Endothelial cell of umbilical vein (primary cell): ENCODE results near the gene GCM1. TPM values are rescaled to one million over a fixed set of nuclear protein-coding genes. Genes with fewer than 3 reads are reported as not detected.

ENCODE experiments used
- BruUV-seq: library from RNA; stranded (reverse); fragments of 400-500 nt; replicated peaks from 2 replicates; lab custom pipeline; 2021; lab: Mats Ljungman, UMichigan
- CTCF ChIA-PET: fragments of 300-600, 350-600 bp; sonication (Branson Sonifier 250); formaldehyde crosslinking; loops from one replicate; lab custom pipeline; 2021; ENCODE audit warnings: antibody characterized with exemption, inconsistent platforms; lab: Charles Lee
- POLR2A ChIA-PET: fragments of 300-600, 350-600 bp; sonication (Branson Sonifier 250); formaldehyde crosslinking; loops from one replicate; lab custom pipeline; 2021; ENCODE audit warnings: antibody characterized with exemption, inconsistent platforms; lab: Charles Lee
- DNase-seq: peaks from one replicate; pipeline ENCODE4 v3.0.0-alpha.2; 2011; ENCODE audit warnings: low read depth, low spot score
- FAIRE-seq: peaks from 2 replicates; lab custom pipeline; 2011; peaks lifted over from hg19 to GRCh38; lab: Jason Lieb, UNC
- H2AFZ ChIP-seq: 2 replicates; pipeline ENCODE4 v1.6.0; 2012; ENCODE audit warnings: low read depth, low read length, control low read depth, inconsistent platforms
- H3K27ac ChIP-seq: 2 replicates; pipeline ENCODE4 v1.5.1; 2011; ENCODE audit warnings: low read depth, mild to moderate bottlenecking, control low read depth, low read length, moderate library complexity; ENCODE audit not compliant: insufficient read depth
- H3K27me3 ChIP-seq, 2 experiments: 2 replicates each; pipeline versions ENCODE4 v1.6.0 to v1.6.1; 2011; ENCODE audit warnings: low read length in 2 of 2, mixed read lengths in 1 of 2; ENCODE audit not compliant: control insufficient read depth in 2 of 2, insufficient read depth in 2 of 2
- H3K36me3 ChIP-seq, 2 experiments: 2 replicates in 1 of 2; 3 replicates in 1 of 2; pipeline ENCODE4 v1.5.1; 2011; ENCODE audit warnings: low read length in 2 of 2, mild to moderate bottlenecking in 1 of 2, moderate library complexity in 1 of 2; ENCODE audit not compliant: control insufficient read depth in 2 of 2, insufficient read depth in 2 of 2; ENCODE audit errors: extremely low read depth in 1 of 2
- H3K4me1 ChIP-seq: 3 replicates; pipeline ENCODE4 v1.5.1; 2011; ENCODE audit warnings: mild to moderate bottlenecking, low read length; ENCODE audit not compliant: control insufficient read depth, insufficient read depth; ENCODE audit errors: extremely low read depth
- H3K4me2 ChIP-seq: 2 replicates; pipeline ENCODE4 v1.6.1; 2011; ENCODE audit warnings: low read length, control low read depth, mixed read lengths; ENCODE audit not compliant: insufficient read depth
- H3K4me3 ChIP-seq, 3 experiments: fragments of 200-600 bp in 1 of 3; sonication (generic), shearing (Covaris generic) in 1 of 3; replicated peaks in 1 of 3; 2 replicates each; pipeline ENCODE4 v1.5.1; 2011 to 2016; ENCODE audit warnings: control low read depth in 3 of 3, low read length in 3 of 3, mild to moderate bottlenecking in 2 of 3, inconsistent platforms in 1 of 3, low read depth in 1 of 3, moderate library complexity in 1 of 3; ENCODE audit not compliant: insufficient read depth in 1 of 3
- H3K79me2 ChIP-seq: 2 replicates; pipeline ENCODE4 v1.6.0; 2012; ENCODE audit warnings: low read length, inconsistent platforms; ENCODE audit not compliant: control insufficient read depth, insufficient read depth
- H3K9ac ChIP-seq: replicated peaks from 2 replicates; pipeline ENCODE3; 2011; ENCODE audit warnings: low read length, control low read depth; ENCODE audit not compliant: insufficient read depth; ENCODE audit errors: extremely low read depth
- H3K9me1 ChIP-seq: replicated peaks from 3 replicates; pipeline ENCODE4 v1.6.0; 2011; ENCODE audit warnings: mild to moderate bottlenecking, low read length; ENCODE audit not compliant: control insufficient read depth, insufficient read depth; ENCODE audit errors: extremely low read depth
- H3K9me3 ChIP-seq: replicated peaks from 2 replicates; pipeline ENCODE4 v1.5.1; 2012; ENCODE audit warnings: low read length, inconsistent platforms; ENCODE audit not compliant: control insufficient read depth, insufficient read depth
- H4K20me1 ChIP-seq: replicated peaks from 2 replicates; pipeline ENCODE3; 2011; ENCODE audit warnings: mild to moderate bottlenecking, low read length; ENCODE audit not compliant: control insufficient read depth, insufficient read depth; ENCODE audit errors: extremely low read depth
- EZH2 ChIP-seq: IDR thresholded peaks from 2 replicates; pipeline ENCODE4 v1.6.1; 2012; ENCODE audit warnings: borderline replicate concordance, low read depth, mild to moderate bottlenecking, moderate library complexity, low read length, inconsistent platforms; ENCODE audit not compliant: severe bottlenecking
- FOS ChIP-seq: IDR thresholded peaks from 2 replicates; pipeline ENCODE4 v1.6.1; 2011; ENCODE audit warnings: mild to moderate bottlenecking, low read length, moderate library complexity, borderline replicate concordance; ENCODE audit not compliant: insufficient read depth
- GATA2 ChIP-seq: IDR thresholded peaks from 2 replicates; pipeline ENCODE4 v1.7.0; 2011; ENCODE audit warnings: low read depth, mild to moderate bottlenecking, moderate library complexity, mixed read lengths, low read length; ENCODE audit not compliant: insufficient read length, insufficient read depth
- JUN ChIP-seq: IDR thresholded peaks from 2 replicates; pipeline ENCODE4 v1.6.1; 2011; ENCODE audit warnings: borderline replicate concordance, low read depth; ENCODE audit not compliant: insufficient read length, insufficient read depth
- MAX ChIP-seq: IDR thresholded peaks from 2 replicates; pipeline ENCODE4 v1.6.1; 2011; ENCODE audit not compliant: insufficient read depth, insufficient read length
- MYC ChIP-seq: IDR thresholded peaks from one replicate; pipeline ENCODE4 v1.6.1; 2011; ENCODE audit warnings: mild to moderate bottlenecking, low read depth, low read length
- POLR2A ChIP-seq: IDR thresholded peaks from 2 replicates; pipeline ENCODE4 v1.6.1; 2012; ENCODE audit warnings: low read depth, mild to moderate bottlenecking, control low read depth, low read length
- POLR2AphosphoS5 ChIP-seq: IDR thresholded peaks from 2 replicates; pipeline ENCODE4 v1.6.1; 2012; ENCODE audit warnings: low read depth, mild to moderate bottlenecking, control low read depth, low read length, moderate library complexity; ENCODE audit not compliant: insufficient read depth
- dilution Hi-C: fragments of 300-500 bp; cut with MboI; formaldehyde crosslinking; loops from one replicate; pipeline ENCODE4 v1.15.0; 2019; ENCODE audit warnings: low sequenced_read_pairs; ENCODE audit not compliant: extremely low pct_ligation_motif_present
- intact Hi-C: fragments of 100-400 bp; cut with micrococcal nuclease; formaldehyde crosslinking; loops from one replicate; pipeline ENCODE4 v1.10.0; 2022
- polyA plus RNA-seq, 4 experiments: library from polyadenylated mRNA; depleted of rRNA in 3 of 4; stranded (reverse) in 3 of 4; unstranded in 1 of 4; fragments of >200 nt; gene quantifications; 2 replicates each; pipeline versions ENCODE4 v1.2.1 to v1.2.3, GENCODE V29; 2011 to 2012; ENCODE audit warnings: missing spikeins in 1 of 4
- total RNA-seq: library from RNA; stranded (reverse); gene quantifications from 2 replicates; pipeline ENCODE4 v1.2.3, GENCODE V29; 2021
- TF ChIP-seq, protein P1 (sequence below), 2 donors: IDR thresholded peaks; 1 replicate in 1 of 2; 2 replicates in 1 of 2; pipeline ENCODE4 v1.5.1; 2011; ENCODE audit warnings: low read length in 2 of 2, mild to moderate bottlenecking in 2 of 2, moderate library complexity in 2 of 2, control low read depth in 1 of 2, inconsistent platforms in 1 of 2, low read depth in 1 of 2; ENCODE audit not compliant: insufficient read depth in 1 of 2; ENCODE audit errors: extremely low read depth in 1 of 2

GCM1 gene
- total and polyA plus RNA-seq, 2 donors (not counting 3 experiments of a cell fraction or from before 2014, with no cell fraction given), result not detected

DNA sequence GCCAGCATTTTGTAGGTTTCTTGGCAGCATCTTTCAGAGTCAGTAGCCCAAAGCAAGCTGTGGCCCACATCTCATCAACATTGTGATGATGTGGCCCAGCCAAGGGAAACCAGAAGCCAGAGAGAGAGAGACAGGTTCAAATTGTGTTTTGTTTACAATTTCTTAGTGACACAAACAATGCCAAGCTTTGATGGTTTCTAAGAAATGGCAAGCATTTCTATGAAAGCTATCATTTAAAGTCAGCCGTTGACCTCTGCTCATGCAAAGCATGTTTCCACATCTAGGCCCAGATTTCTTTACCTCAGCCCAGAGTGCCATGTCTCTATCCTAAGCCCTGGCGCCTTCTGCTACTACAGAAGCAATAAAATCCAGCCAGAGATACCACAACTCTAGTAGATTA lies 32.9 kb downstream of the GCM1 start:
- H3K4me3 ChIP-seq, result no peak overlapping the region
- no peaks in the 10 kb centered on the region for H3K79me2 ChIP-seq
- H3K9me3 ChIP-seq, result no peaks in the 10 kb centered on the region
- dilution Hi-C loops, result no loop called here
- BruUV-seq, result no TSS peak
- no peaks in the 10 kb centered on the region for H4K20me1 ChIP-seq
- DNase-seq (no peak), FAIRE-seq (no peak)
- H3K27me3 ChIP-seq, result peaks cover 0 to 5% of the 10 kb centered on the region in 2 experiments
- no peak overlapping the region for H3K9ac ChIP-seq
- no peaks in the 10 kb centered on the region for H3K4me1 ChIP-seq
- CTCF ChIA-PET, result no interaction called here
- POLR2A ChIA-PET, result no interaction called here
- no peaks in the 10 kb centered on the region for H3K9me1 ChIP-seq
- intact Hi-C loops, result no loop called here
- H2AFZ ChIP-seq, result no peak overlapping the region
- H3K4me2 ChIP-seq, result no peak overlapping the region
- TF ChIP-seq EZH2, result no peak
- TF ChIP-seq MAX, result no peak
- no peak for TF ChIP-seq GATA2
- TF ChIP-seq JUN, result no peak
- no peak for TF ChIP-seq MYC
- TF ChIP-seq, protein P1, sequence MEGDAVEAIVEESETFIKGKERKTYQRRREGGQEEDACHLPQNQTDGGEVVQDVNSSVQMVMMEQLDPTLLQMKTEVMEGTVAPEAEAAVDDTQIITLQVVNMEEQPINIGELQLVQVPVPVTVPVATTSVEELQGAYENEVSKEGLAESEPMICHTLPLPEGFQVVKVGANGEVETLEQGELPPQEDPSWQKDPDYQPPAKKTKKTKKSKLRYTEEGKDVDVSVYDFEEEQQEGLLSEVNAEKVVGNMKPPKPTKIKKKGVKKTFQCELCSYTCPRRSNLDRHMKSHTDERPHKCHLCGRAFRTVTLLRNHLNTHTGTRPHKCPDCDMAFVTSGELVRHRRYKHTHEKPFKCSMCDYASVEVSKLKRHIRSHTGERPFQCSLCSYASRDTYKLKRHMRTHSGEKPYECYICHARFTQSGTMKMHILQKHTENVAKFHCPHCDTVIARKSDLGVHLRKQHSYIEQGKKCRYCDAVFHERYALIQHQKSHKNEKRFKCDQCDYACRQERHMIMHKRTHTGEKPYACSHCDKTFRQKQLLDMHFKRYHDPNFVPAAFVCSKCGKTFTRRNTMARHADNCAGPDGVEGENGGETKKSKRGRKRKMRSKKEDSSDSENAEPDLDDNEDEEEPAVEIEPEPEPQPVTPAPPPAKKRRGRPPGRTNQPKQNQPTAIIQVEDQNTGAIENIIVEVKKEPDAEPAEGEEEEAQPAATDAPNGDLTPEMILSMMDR (IDR thresholded peaks at IDR 0.05; ENCODE audit: extremely low read depth in 1 of 2, insufficient read depth in 1 of 2, low read depth in 1 of 2, low read length in 2 of 2), result no peak
- no peak for TF ChIP-seq POLR2AphosphoS5
- TF ChIP-seq FOS, result no peak
- TF ChIP-seq POLR2A, result no peak
- H3K27ac ChIP-seq, result no peak overlapping the region
- no peaks in the 10 kb centered on the region for H3K36me3 ChIP-seq
